Mononuclear cell (primary cell): ENCODE data around the gene GATM. TPM values are rescaled to one million over a fixed set of nuclear protein-coding genes. Genes with fewer than 3 reads are reported as not detected.

ENCODE experiments used
- H3K27me3 ChIP-seq: 2 replicates; pipeline ENCODE4 v1.6.0; 2011; ENCODE audit warnings: low read length, control low read depth; ENCODE audit not compliant: insufficient read depth
- H3K4me1 ChIP-seq: 2 replicates; pipeline ENCODE4 v1.5.1; 2011; ENCODE audit warnings: mild to moderate bottlenecking, low read length, control low read depth; ENCODE audit not compliant: insufficient read depth
- H3K4me3 ChIP-seq: 2 replicates; pipeline ENCODE4 v1.5.1; 2011; ENCODE audit warnings: mild to moderate bottlenecking, low read length, moderate library complexity
- H3K9me3 ChIP-seq: 2 replicates; pipeline ENCODE4 v1.5.1; 2011; ENCODE audit warnings: low read depth, mild to moderate bottlenecking, control low read depth, low read length
- total RNA-seq: library from RNA; depleted of rRNA; stranded (reverse); fragments of >200 nt; gene quantifications from one replicate; pipeline ENCODE4 v1.2.3, GENCODE V29; 2012

GATM gene
- total RNA-seq, 1 donor = 2.3 TPM

DNA sequence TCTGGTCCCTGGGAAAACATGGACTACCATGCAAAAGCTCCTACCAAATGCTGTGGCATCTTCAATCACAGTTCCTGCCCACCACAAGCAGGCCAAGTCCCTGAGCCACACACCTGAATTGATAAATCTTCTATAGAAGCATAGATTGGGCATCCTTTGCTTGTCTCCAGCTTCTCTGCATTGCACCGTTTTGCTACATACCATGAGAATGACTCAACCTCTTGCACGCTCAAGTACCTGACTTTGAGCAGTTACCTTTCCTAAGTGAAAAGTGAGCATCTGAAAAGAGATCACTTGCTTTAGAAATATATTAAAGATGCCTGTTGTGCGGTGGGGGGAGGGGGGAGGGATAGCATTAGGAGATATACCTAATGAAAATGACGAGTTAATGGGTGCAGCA, 31.3 kb downstream of the GATM start:
- Histone ChIP-seq H3K4me3 (no peak overlapping the region), H3K4me1 (no peaks in the 10 kb centered on the region), H3K9me3 (no peaks in the 10 kb centered on the region), H3K27me3 (peaks cover 5% of the 10 kb centered on the region)

DNA sequence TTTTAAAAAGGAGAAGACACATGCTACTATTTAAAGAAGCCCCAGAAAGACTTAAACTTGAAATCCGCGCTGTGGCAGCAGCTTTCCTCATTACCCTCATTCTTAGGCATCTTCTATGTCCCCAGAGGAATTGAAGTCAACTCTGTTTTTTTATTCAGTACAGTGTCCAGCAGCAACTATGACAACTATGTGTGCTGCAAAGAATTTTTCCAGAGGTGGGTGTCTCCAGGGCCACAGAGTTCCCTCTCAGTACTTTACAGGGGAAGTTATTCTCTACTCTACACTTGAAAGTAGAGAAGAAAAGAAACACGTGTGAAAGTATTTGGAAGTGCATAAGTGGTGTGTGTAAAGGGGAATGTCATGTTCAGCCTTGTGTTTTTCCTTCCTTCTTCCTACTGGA, 32.0 kb downstream of the GATM start:
- H3K4me3 ChIP-seq = no peak overlapping the region
- H3K27me3 ChIP-seq = peaks cover 5% of the 10 kb centered on the region
- no peaks in the 10 kb centered on the region for H3K4me1 ChIP-seq
- no peaks in the 10 kb centered on the region for H3K9me3 ChIP-seq

DNA sequence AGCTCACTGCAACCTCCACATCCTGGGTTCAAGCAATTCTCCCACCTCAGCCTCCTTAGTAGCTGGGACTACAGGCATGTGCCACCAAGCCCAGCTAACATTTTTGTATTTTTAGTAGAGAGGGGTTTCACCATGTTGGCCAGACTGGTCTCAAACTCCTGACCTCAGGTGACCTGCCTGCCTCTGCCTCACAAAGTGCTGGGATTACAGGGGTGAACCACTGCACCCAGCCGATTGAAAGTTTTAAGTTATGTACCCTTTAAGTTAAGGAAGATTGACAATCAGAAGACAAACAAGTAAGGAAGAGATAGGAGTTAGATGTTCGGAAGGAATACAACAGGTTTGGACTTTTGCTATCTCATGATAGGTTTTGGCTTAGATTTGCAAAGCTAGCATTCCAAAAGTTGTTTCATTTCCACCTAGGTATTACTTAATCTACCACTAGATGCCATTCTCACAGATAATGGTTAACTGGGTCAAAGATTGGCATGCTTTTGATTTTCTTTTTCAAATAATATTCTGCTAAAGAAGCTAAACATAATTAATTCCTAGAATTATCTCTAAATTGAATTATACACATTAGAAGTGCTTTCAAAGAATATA, 35.0 kb downstream of the GATM start:
- Histone ChIP-seq H3K27me3 (peaks cover 5% of the 10 kb centered on the region), H3K4me3 (no peak overlapping the region), H3K9me3 (no peaks in the 10 kb centered on the region), H3K4me1 (no peaks in the 10 kb centered on the region)

DNA sequence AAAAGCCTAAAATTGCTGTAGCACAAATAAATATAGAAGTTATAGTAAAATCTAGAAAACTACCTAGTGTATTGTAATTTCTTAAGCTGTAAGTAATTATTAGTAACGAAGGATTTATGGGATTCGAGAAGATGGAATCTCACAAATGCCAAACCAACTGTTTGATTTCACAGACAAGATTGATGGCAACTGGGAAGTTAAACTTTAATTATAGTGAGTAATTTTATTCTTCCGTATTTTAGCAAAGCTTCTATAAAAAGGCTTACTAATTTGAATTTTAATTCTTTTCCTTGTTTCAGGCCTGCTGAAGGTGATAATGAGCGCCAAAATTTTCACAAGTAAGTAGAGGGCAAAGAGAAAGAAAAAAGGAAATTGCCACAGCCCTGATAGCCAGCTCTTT, 36.6 kb downstream of the GATM start:
- Histone ChIP-seq H3K4me1 (no peaks in the 10 kb centered on the region), H3K27me3 (peaks cover 5% of the 10 kb centered on the region), H3K9me3 (no peaks in the 10 kb centered on the region), H3K4me3 (no peak overlapping the region)

DNA sequence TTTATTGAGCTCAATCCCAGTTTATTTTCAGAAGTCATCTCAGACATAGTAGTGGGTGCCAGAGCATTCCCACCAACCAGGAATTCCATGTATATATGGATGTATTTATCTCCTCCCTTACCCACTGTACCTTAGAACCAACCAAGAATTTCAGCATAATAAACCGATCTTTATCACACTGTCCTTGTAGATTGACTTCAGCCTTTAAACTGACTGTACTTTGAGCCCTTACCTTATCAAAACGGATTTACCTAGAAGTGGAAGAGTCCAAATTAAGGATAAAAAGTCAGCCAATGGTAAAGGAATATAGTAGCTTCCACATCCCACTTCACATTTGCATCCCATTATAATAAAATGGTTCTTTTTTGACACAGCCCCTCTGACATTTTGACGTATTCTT, 37.9 kb downstream of the GATM start:
- no peaks in the 10 kb centered on the region for H3K9me3 ChIP-seq
- H3K4me3 ChIP-seq = no peak overlapping the region
- H3K4me1 ChIP-seq = no peaks in the 10 kb centered on the region
- H3K27me3 ChIP-seq = no peaks in the 10 kb centered on the region

DNA sequence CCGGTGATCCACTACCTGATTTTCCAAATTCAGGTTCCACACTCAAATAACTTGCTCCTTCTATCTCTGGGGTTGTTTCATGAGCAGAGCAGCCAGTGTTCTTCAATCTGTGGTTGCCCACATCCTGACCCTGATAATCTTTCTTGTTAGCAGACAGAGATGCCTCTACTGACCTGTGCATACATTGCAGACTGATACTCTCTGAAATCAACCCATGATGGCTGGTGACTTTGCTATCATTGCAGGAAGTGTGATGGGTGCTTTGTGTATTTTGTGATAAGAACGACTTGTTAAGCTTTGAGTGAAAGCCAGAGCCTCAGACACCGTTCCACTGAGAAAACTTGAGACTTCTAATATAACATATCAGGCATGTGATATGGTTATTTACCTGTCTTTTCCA, 39.9 kb downstream of the GATM start:
- peaks cover 9% of the 10 kb centered on the region for H3K4me1 ChIP-seq

DNA sequence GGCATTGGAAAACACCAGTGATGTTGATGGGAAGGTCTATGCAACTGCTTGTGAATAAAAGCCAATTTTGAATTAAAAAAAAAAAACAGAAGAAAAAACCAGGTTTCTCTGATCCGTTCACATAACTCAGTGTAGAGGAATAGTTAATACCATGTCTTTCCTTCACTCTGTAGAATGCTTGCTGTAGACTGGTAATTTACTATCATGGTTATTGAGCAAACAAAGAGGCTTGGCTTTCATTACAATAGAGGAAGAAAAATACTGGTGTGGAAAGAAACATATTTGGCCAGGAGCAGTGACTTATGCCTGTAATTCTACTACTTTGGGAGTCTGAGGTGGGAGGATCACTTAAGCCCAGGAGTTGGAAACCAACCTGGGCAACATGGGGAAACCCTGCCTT, 41.1 kb downstream of the GATM start:
- no peaks in the 10 kb centered on the region for H3K27me3 ChIP-seq
- H3K4me3 ChIP-seq = no peak overlapping the region
- H3K9me3 ChIP-seq = no peaks in the 10 kb centered on the region
- peaks cover 12% of the 10 kb centered on the region for H3K4me1 ChIP-seq

More for the DNA sequence above, 39.9 kb downstream of the GATM start:
- no peaks in the 10 kb centered on the region for H3K9me3 ChIP-seq
- no peak overlapping the region for H3K4me3 ChIP-seq
- no peaks in the 10 kb centered on the region for H3K27me3 ChIP-seq

DNA sequence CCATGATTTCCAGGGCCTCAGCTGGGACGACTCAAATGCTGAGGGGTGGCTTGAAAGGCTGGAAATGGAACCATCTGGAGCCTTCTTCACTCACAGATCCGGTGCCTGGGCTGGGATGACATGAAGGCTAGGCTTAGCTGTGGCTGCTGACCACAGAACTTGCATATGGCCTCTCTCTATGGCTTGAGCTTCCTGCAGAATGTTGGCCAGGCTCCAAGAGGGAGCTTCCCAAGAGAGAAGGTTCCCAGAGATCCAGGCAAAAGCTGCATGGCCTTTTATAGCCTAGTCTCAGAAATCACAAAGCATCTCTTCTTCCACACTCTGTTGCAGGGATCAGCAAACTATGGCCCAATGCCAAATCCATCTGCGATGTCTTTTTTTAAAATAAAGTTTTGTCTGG, 44.8 kb downstream of the GATM start:
- no peak overlapping the region for H3K4me3 ChIP-seq
- H3K27me3 ChIP-seq = no peaks in the 10 kb centered on the region
- no peaks in the 10 kb centered on the region for H3K9me3 ChIP-seq
- H3K4me1 ChIP-seq = peaks cover 12% of the 10 kb centered on the region

DNA sequence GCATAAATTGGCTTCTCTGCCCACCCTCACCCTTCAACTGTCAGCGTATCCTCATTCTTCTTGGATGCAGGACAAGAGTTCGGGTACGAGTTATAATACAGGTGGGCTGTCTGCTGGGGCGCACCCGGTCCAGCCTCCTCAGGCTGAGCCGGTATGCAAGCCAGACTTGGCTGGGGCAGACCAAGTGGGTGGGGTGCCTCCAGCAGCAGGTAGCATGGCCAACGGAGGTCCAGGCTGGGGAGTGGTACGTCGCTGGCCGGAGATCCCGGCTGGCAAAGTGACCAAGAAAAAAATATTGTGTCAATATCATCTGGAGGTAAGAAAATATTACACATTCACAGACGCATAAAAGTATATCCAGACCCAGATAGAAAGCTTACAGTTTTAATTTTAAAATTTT, 45.6 kb downstream of the GATM start:
- H3K4me1 ChIP-seq = peaks cover 12% of the 10 kb centered on the region
- H3K4me3 ChIP-seq = no peak overlapping the region
- H3K27me3 ChIP-seq = no peaks in the 10 kb centered on the region
- H3K9me3 ChIP-seq = no peaks in the 10 kb centered on the region

DNA sequence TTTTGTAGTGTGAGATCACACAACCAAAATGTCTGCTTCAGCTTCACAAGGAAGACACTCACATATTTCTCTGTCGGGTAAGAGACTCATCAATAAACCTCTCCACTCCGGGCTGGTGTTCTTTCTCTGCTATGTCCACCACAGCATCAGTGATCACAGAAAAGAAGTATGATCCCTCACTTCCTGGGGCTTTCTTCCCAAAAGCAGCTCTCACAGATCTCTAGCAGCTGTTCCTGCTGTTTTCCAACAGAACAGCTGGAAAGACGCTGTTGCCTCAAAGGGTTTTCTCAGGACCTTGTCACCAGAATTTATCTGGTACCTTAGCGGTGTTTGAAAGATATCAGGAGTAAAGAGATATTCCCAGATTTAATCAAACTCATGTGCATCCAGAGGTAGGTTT, 46.4 kb downstream of the GATM start:
- Histone ChIP-seq H3K9me3 (no peaks in the 10 kb centered on the region), H3K27me3 (no peaks in the 10 kb centered on the region), H3K4me3 (no peak overlapping the region), H3K4me1 (peaks cover 12% of the 10 kb centered on the region)

DNA sequence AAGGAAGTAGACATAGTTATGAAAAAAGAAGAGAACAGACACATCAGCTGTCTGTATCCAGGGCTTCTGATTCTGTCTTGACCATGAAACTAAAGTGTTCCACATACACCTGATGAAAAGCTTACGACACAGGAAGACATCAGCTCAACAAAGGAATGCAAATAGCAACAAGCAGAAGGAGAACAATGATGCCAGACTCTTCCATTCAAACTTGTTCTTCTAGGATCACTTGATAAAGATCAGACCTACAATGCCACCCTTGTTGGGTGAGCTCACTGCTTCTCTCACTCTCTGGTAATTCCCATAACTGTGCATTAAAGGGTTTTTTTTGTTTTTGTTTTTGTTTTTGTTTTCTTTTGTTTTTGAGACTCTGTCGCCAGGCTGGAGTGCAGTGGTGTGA, 49.7 kb downstream of the GATM start:
- Histone ChIP-seq H3K4me3 (no peak overlapping the region), H3K9me3 (no peaks in the 10 kb centered on the region), H3K4me1 (peaks cover 5% of the 10 kb centered on the region), H3K27me3 (no peaks in the 10 kb centered on the region)

DNA sequence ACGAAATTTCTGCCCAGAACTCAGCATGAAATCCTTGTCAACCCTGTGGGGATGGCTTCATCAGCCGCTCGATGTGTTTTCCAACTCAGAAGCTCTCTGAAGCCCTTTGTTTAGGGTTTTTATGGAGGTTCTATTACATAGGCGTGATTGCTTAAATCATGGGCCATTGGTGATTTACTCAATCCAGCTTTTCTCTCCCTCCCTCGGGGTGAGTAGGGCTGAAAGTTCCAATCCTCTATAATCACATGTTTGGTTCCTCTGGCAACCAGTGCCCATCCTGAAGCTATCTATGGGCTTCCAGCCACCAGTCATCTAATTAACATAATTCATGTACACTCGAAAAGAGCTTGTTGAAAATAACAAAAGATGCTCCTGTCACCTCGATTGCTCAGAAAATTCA, 51.6 kb downstream of the GATM start:
- no peaks in the 10 kb centered on the region for H3K4me1 ChIP-seq
- H3K4me3 ChIP-seq = no peak overlapping the region
- no peaks in the 10 kb centered on the region for H3K27me3 ChIP-seq
- no peaks in the 10 kb centered on the region for H3K9me3 ChIP-seq

DNA sequence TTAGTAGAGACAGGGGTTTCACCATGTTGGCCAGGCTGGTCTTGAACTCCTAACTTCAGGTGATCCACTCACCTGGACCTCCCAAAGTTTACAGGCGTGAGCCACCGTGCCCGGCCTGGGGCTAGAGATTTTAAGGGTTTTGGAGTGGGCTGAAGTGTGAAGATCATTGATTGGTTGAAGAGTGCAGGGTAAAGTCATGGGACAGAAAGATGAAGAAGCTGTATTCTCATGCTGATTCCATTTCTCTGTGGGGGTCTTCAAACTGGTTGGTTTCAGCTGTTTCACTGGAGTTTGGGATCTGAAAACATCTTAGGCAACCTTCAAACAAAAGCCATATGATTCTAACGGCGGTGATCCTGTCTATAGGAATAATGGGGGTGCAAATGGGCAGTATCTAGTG, 52.1 kb downstream of the GATM start:
- Histone ChIP-seq H3K4me1 (no peaks in the 10 kb centered on the region), H3K4me3 (no peak overlapping the region), H3K9me3 (no peaks in the 10 kb centered on the region), H3K27me3 (no peaks in the 10 kb centered on the region)

DNA sequence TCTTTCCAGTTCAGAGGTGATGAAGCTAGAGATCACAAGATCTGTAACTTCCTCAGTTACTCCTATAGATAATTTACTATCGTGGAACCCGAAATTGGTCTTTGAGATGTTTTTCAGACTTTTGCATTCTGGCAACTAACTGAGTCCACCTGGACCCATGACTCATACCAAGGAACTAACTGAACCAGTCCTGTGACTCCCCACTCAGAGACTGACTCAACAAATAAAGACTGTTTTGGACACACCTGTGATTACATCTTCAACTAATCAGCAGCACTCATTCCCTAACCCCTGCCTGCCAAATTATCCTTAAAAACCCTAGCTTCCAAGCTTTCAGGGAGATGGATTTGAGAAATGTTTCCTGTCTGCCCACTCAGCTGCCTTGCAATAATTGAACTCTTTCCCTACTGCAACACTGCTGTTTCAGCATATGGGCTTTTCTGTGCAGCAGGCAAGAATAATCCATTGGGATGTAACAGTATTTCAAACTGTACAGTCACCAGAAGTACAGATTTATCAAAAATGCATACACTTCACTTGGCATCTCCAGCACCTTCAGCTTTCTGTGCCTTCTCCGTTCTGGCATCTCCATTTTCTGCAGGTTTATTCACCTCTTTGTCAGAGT, 57.7 kb downstream of the GATM start:
- Histone ChIP-seq H3K4me1 (no peaks in the 10 kb centered on the region), H3K9me3 (no peaks in the 10 kb centered on the region), H3K4me3 (no peak overlapping the region), H3K27me3 (no peaks in the 10 kb centered on the region)

DNA sequence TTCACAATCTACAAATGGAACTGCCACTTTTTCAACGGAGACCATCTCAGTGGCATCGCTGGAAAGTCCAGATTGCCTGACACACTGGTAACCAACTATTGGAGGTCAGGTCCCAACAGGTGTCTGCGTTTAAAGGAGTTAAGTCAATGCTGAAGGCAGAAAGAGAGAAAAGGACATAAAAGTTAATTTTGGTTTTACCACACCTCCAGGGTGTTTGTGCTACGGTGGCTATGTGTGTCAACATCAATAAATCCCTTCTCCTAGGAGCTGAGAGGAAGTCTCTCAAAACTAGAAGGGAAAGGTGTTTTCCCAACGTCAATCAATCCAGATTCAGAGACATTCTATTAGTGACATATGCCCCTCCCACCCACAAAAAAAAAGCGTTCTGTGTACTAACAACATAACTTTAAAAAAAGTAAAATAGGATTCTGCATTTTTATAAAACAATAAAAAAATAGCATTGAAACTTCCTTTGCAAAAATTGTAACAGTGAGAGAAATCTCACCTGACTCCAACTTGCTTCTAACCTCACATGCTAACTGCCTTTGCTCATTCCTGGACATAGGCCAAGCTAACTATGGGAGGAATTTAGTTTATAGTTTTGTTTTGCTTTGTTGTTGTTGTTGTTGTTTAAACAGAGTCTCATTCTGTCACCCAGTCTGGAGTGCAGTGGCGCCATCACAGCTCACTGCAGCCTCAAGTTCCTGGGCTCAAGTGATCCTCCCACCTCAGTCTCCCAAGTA, 58.7 kb downstream of the GATM start:
- no peaks in the 10 kb centered on the region for H3K27me3 ChIP-seq
- no peaks in the 10 kb centered on the region for H3K9me3 ChIP-seq
- H3K4me1 ChIP-seq = no peaks in the 10 kb centered on the region
- H3K4me3 ChIP-seq = no peak overlapping the region

DNA sequence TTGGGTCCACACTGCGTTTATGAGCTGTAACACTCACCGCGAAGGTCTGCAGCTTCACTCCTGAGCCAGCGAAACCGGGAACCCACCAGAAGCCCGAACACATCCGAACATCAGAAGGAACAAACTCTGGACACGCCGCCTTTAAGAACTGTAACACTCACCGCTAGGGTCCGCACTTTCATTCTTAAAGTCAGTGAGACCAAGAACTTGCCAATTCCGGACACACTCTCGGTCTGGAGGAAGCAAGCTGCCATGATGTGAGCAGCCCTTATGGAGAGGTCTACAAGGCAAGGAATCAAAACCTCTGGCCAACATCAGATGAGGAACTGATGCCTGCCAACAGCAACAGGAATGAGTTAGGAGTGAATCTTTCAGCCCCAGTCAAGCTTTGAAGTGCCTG, 63.4 kb downstream of the GATM start:
- no peaks in the 10 kb centered on the region for H3K4me1 ChIP-seq
- no peaks in the 10 kb centered on the region for H3K27me3 ChIP-seq
- no peaks in the 10 kb centered on the region for H3K9me3 ChIP-seq
- no peak overlapping the region for H3K4me3 ChIP-seq
